OCI-LY7 (cell line): ENCODE data around the gene EID2B. TPM values are rescaled to one million over a fixed set of nuclear protein-coding genes. Genes with fewer than 3 reads are reported as not detected.

Experiments used
- BruUV-seq: library from RNA; stranded (reverse); fragments of 400-500 nt; replicated peaks from 2 replicates; lab custom pipeline; 2021; lab: Mats Ljungman, UMichigan
- CTCF ChIA-PET: fragments of 300-600 bp; sonication (Branson Sonifier 250); formaldehyde crosslinking; loops from one replicate; lab custom pipeline; 2022; ENCODE audit warnings: antibody characterized with exemption; ENCODE audit not compliant: unreplicated experiment; lab: Charles Lee
- POLR2A ChIA-PET: fragments of 300-600 bp; sonication (Branson Sonifier 250); formaldehyde crosslinking; loops from one replicate; lab custom pipeline; 2022; ENCODE audit warnings: antibody characterized with exemption; lab: Charles Lee
- DNase-seq: peaks from one replicate; pipeline ENCODE4 v3.0.0-alpha.2; 2015; ENCODE audit warnings: low spot score
- H2AFZ ChIP-seq: fragments of 200-600 bp; sonication (generic), shearing (Covaris generic); 2 replicates; pipeline ENCODE4 v1.6.1; 2014; ENCODE audit warnings: mild to moderate bottlenecking, antibody characterized with exemption, low read length, moderate library complexity
- H3K27ac ChIP-seq: fragments of 200-600 bp; sonication (generic); 2 replicates; pipeline ENCODE4 v1.5.1; 2014; ENCODE audit warnings: mixed run types, low read depth, mild to moderate bottlenecking, moderate library complexity, low read length, inconsistent platforms; ENCODE audit not compliant: poor library complexity, severe bottlenecking
- H3K36me3 ChIP-seq: fragments of 200-600 bp; sonication (generic); 2 replicates; pipeline ENCODE4 v1.6.1; 2014; ENCODE audit warnings: mild to moderate bottlenecking, antibody characterized with exemption, low read length, moderate library complexity, mixed read lengths; ENCODE audit not compliant: insufficient read depth
- H3K4me1 ChIP-seq: fragments of 200-600 bp; sonication (generic); 2 replicates; pipeline ENCODE4 v1.5.1; 2014; ENCODE audit warnings: mild to moderate bottlenecking, low read length; ENCODE audit not compliant: insufficient read depth, poor library complexity, severe bottlenecking
- H3K4me2 ChIP-seq: fragments of 200-600 bp; sonication (generic); 2 replicates; pipeline ENCODE4 v1.6.1; 2014; ENCODE audit warnings: mild to moderate bottlenecking, low read length
- H3K4me3 ChIP-seq: fragments of 200-600 bp; sonication (generic); 2 replicates; pipeline ENCODE4 v1.5.1; 2014; ENCODE audit warnings: mild to moderate bottlenecking, low read depth, low read length; ENCODE audit not compliant: poor library complexity, severe bottlenecking
- H3K79me2 ChIP-seq: fragments of 200-600 bp; sonication (generic); 2 replicates; pipeline ENCODE4 v1.6.1; 2016; ENCODE audit warnings: low read depth, mild to moderate bottlenecking, low read length, moderate library complexity, mixed read lengths; ENCODE audit not compliant: insufficient read depth
- H3K9me2 ChIP-seq: fragments of 200-600 bp; sonication (generic); 2 replicates; pipeline ENCODE4 v1.6.1; 2016; ENCODE audit warnings: mild to moderate bottlenecking, low read length, mixed read lengths; ENCODE audit not compliant: insufficient read depth
- H3K9me3 ChIP-seq: fragments of 200-600 bp; sonication (generic); 2 replicates; pipeline ENCODE4 v1.6.1; 2014; ENCODE audit warnings: mild to moderate bottlenecking, mixed run types, low read length, mixed read lengths
- H4K20me1 ChIP-seq: fragments of 200-600 bp; sonication (generic); 2 replicates; pipeline ENCODE4 v1.6.1; 2014; ENCODE audit warnings: mild to moderate bottlenecking, antibody characterized with exemption, low read length, moderate library complexity, mixed read lengths; ENCODE audit not compliant: insufficient read depth
- EZH2phosphoT487 ChIP-seq: fragments of 200-600 bp; sonication (generic); IDR thresholded peaks from 2 replicates; pipeline ENCODE4 v1.6.1; 2018; ENCODE audit warnings: low read depth, borderline replicate concordance, mild to moderate bottlenecking, mixed run types, antibody characterized with exemption, low read length, moderate library complexity, mixed read lengths
- intact Hi-C: fragments of 100-400 bp; cut with micrococcal nuclease; formaldehyde crosslinking; loops from one replicate; pipeline ENCODE4 v1.10.0; 2022; ENCODE audit not compliant: unreplicated experiment
- total RNA-seq, 2 experiments: library from RNA; depleted of rRNA in 1 of 2; stranded (reverse); fragments of >200 nt in 1 of 2; shearing (Covaris generic) in 1 of 2; gene quantifications; 2 replicates each; pipeline ENCODE4 v1.2.3, GENCODE V29; 2014 to 2022
- TF ChIP-seq, protein P1 (sequence below): fragments of 200-600 bp; sonication (generic); conservative IDR thresholded peaks from 2 replicates; pipeline ENCODE4 v1.5.1; 2014; ENCODE audit warnings: mild to moderate bottlenecking, antibody characterized with exemption, low read length, moderate library complexity, mixed read lengths

Gene EID2B
- total RNA-seq, 2 experiments from 2014 or later, result 8.8 to 13.9 TPM

GRCh38 chr19:39515551-39516191, 17.0 kb downstream of the EID2B start:
- no peak for DNase-seq
- CTCF ChIA-PET, result no interaction called here

DNA sequence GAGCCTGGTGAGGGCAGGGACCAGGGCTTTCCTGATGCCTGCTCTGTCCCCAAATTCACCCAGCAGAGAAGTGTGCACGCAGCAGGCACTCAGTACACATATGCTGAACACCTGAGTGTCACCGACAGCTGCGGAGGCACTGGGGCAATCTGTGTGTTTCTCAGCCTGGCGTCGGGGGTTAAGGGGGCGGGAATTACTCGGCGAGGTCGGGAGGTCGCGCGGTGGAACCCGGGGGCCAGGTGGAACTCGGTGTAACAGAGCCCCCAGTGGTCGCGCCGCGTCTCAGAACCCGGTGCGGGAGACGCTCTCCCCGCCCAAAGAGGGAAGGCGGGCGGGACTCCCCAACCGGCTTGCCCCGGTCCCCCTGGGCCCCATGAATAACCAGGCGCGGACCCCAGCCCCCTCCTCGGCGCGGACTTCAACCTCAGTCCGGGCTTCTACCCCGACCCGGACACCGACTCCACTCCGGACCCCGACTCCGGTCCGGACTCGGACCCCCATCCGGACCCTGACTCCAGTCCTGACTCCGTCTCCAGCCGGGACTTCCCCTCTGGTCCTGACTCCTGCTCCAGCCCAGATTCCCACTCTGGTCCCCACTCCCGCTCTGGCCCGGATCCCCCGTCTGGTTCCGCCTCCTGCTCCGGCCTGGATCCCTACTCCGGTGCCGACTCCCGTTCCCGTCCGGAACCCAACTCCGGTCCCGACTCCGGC, 17.7 kb downstream of the EID2B start, which contains the start of gene SELENOV:
TSS of gene SELENOV (plus strand) at position 300 of the 711 bp plus-strand sequence. CDS start at position 374, 74 bp downstream.
- Histone ChIP-seq H3K9me2 (no peaks in the 10 kb centered on the region), H2AFZ (no peak within 1 kb of the TSS), H3K9me3 (no peaks in the 10 kb centered on the region), H3K27ac (no peak within 1 kb of the TSS), H3K4me3 (no peak within 1 kb of the TSS), H3K79me2 (no peaks in the 10 kb centered on the region), H4K20me1 (no peaks in the 10 kb centered on the region), H3K36me3 (no peaks in the 10 kb centered on the region), H3K4me1 (peaks cover 10% of the 10 kb centered on the region), H3K4me2 (no peak within 1 kb of the TSS; the same call in 1 of the 2 replicates)
- ChIA-PET CTCF (no interaction called here), POLR2A (no interaction called here)
- BruUV-seq, result no TSS peak
- intact Hi-C loops, result no loop called here
- DNase-seq, result no peak
- TF ChIP-seq, protein P1, sequence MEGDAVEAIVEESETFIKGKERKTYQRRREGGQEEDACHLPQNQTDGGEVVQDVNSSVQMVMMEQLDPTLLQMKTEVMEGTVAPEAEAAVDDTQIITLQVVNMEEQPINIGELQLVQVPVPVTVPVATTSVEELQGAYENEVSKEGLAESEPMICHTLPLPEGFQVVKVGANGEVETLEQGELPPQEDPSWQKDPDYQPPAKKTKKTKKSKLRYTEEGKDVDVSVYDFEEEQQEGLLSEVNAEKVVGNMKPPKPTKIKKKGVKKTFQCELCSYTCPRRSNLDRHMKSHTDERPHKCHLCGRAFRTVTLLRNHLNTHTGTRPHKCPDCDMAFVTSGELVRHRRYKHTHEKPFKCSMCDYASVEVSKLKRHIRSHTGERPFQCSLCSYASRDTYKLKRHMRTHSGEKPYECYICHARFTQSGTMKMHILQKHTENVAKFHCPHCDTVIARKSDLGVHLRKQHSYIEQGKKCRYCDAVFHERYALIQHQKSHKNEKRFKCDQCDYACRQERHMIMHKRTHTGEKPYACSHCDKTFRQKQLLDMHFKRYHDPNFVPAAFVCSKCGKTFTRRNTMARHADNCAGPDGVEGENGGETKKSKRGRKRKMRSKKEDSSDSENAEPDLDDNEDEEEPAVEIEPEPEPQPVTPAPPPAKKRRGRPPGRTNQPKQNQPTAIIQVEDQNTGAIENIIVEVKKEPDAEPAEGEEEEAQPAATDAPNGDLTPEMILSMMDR, result no peak
- no peak for TF ChIP-seq EZH2phosphoT487

More at GRCh38 chr19:39515551-39516191, 17.0 kb downstream of the EID2B start:
- peaks cover 14% of the 10 kb centered on the region for H3K4me1 ChIP-seq
- H3K4me3 ChIP-seq, result no peak overlapping the region
- no peak overlapping the region for H3K4me2 ChIP-seq
- POLR2A ChIA-PET, result no interaction called here
- H3K9me3 ChIP-seq, result no peaks in the 10 kb centered on the region
- no TSS peak for BruUV-seq
- H3K9me2 ChIP-seq, result no peaks in the 10 kb centered on the region
- H3K79me2 ChIP-seq, result no peaks in the 10 kb centered on the region
- no peaks in the 10 kb centered on the region for H3K36me3 ChIP-seq
- TF ChIP-seq, protein P1, result no peak
- no peak for TF ChIP-seq EZH2phosphoT487
- no peak overlapping the region for H3K27ac ChIP-seq
- intact Hi-C loops, result no loop called here
- no peak overlapping the region for H2AFZ ChIP-seq
- H4K20me1 ChIP-seq, result no peaks in the 10 kb centered on the region

- DNase-seq, result no peak
- Histone ChIP-seq H3K4me3 (no peak overlapping the region), H3K9me3 (no peaks in the 10 kb centered on the region), H3K4me1 (no peaks in the 10 kb centered on the region), H3K4me2 (no peak overlapping the region), H3K9me2 (no peaks in the 10 kb centered on the region), H3K79me2 (no peaks in the 10 kb centered on the region), H4K20me1 (no peaks in the 10 kb centered on the region), H2AFZ (no peak overlapping the region), H3K36me3 (no peaks in the 10 kb centered on the region), H3K27ac (no peak overlapping the region)
- TF ChIP-seq, protein P1, result no peak
- no peak for TF ChIP-seq EZH2phosphoT487
- ChIA-PET POLR2A (no interaction called here), CTCF (no interaction called here)
- no TSS peak for BruUV-seq
- intact Hi-C loops, result no loop called here
These were observed 19.7 kb downstream of the EID2B start for GRCh38 chr19:39512988-39513387.
